Lower leg skin (tissue), 3 donors: ENCODE data around the gene CADM1.
"Not testable (repeated sequence)": the region's sequence is repeated elsewhere in the genome, so short reads cannot be mapped to it uniquely, and the experiment has no call there.

ENCODE experiments used
- POLR2A ChIP-seq, 2 donors: fragments of 450-650 bp; IDR thresholded peaks; one replicate each; pipeline ENCODE4 v1.6.1; 2016 to 2017; ENCODE audit warnings: antibody characterized with exemption in 2 of 2, mild to moderate bottlenecking in 1 of 2, moderate library complexity in 1 of 2
- TF ChIP-seq, protein P1 (sequence below), 3 donors: fragments of 450-650 bp; IDR thresholded peaks; one replicate each; pipeline ENCODE4 v1.5.1; 2016; ENCODE audit warnings: antibody characterized with exemption in 3 of 3, mild to moderate bottlenecking in 3 of 3, moderate library complexity in 2 of 3

DNA sequence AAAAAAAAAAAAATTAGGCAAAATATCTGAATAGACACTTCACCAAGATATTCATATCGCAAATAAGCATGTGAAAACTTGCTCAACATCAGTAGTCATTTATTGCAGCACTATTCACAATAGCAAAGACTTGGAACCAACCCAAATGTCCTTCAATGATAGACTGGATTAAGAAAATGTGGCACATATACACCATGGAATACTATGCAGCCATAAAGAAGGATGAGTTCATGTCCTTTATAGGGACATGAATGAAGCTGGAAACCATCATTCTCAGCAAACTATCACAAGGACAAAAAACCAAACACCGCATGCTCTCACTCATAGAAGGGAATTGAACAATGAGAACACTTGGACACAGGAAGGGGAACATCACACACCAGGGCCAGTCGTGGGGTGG, 29.9 kb downstream of the CADM1 start:
- not testable (repeated sequence) for TF ChIP-seq POLR2A (IDR thresholded peaks at IDR 0.05)
- TF ChIP-seq, protein P1, sequence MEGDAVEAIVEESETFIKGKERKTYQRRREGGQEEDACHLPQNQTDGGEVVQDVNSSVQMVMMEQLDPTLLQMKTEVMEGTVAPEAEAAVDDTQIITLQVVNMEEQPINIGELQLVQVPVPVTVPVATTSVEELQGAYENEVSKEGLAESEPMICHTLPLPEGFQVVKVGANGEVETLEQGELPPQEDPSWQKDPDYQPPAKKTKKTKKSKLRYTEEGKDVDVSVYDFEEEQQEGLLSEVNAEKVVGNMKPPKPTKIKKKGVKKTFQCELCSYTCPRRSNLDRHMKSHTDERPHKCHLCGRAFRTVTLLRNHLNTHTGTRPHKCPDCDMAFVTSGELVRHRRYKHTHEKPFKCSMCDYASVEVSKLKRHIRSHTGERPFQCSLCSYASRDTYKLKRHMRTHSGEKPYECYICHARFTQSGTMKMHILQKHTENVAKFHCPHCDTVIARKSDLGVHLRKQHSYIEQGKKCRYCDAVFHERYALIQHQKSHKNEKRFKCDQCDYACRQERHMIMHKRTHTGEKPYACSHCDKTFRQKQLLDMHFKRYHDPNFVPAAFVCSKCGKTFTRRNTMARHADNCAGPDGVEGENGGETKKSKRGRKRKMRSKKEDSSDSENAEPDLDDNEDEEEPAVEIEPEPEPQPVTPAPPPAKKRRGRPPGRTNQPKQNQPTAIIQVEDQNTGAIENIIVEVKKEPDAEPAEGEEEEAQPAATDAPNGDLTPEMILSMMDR (IDR thresholded peaks at IDR 0.05) = not testable (repeated sequence)
